HCT116 (cell line): ENCODE measurements around the gene MCF2L2. TPM values are rescaled to one million over a fixed set of nuclear protein-coding genes. Genes with fewer than 3 reads are reported as not detected.

Source experiments
- ATAC-seq: fragments of 200-7000 bp; cut with Tn5 transposase; 2 replicates; pipeline ENCODE4 v1.9.1; 2020; ENCODE audit warnings: mild to moderate bottlenecking, moderate library complexity
- BruUV-seq: library from RNA; stranded (reverse); fragments of 400-500 nt; replicated peaks from 2 replicates; lab custom pipeline; 2021; lab: Mats Ljungman, UMichigan
- CTCF ChIA-PET: fragments of 300-600 bp; sonication (Branson Sonifier 250); formaldehyde crosslinking; loops from one replicate; lab custom pipeline; 2021; ENCODE audit warnings: antibody characterized with exemption; lab: Charles Lee
- POLR2A ChIA-PET: fragments of 300-600, 350-600 bp; sonication (Branson Sonifier 250); formaldehyde crosslinking; loops from one replicate; lab custom pipeline; 2021; ENCODE audit warnings: antibody characterized with exemption; lab: Charles Lee
- RAD21 ChIA-PET, 2 experiments: fragments of 300-600 bp; sonication (Branson Sonifier 250); formaldehyde crosslinking; loops; one replicate each; lab custom pipeline; 2023; ENCODE audit warnings: low total read pairs in 2 of 2; ENCODE audit not compliant: uncharacterized antibody in 2 of 2, unreplicated experiment in 2 of 2, low non-redundant PET in 1 of 2; lab: Charles Lee
- DNase-seq: peaks from one replicate; pipeline ENCODE4 v3.0.0-alpha.2; 2010; ENCODE audit warnings: low read depth, low spot score
- H2AFZ ChIP-seq: fragments of 200-600 bp; shearing (Covaris generic), sonication (generic); 2 replicates; pipeline ENCODE4 v1.6.1; 2017; ENCODE audit warnings: low read depth, mixed run types, mixed read lengths, antibody characterized with exemption, low read length; ENCODE audit not compliant: poor library complexity, severe bottlenecking
- H3K27ac ChIP-seq: 2 replicates; pipeline ENCODE4 v1.5.1; 2012; ENCODE audit warnings: low read depth, low read length
- H3K27me3 ChIP-seq: fragments of 200-600 bp; sonication (generic); 2 replicates; pipeline ENCODE4 v1.6.1; 2016; ENCODE audit warnings: mixed run types, low read length, mixed read lengths; ENCODE audit not compliant: insufficient read depth
- H3K36me3 ChIP-seq, 2 experiments: fragments of 200-500 bp in 1 of 2; fragments of 200-600 bp in 1 of 2; sonication (Bioruptor generic) in 1 of 2; sonication (generic) in 1 of 2; 2 replicates each; pipeline versions ENCODE4 v1.5.1 to v1.6.1; 2014 to 2016; ENCODE audit warnings: low read length in 2 of 2, inconsistent platforms in 1 of 2, mixed read lengths in 1 of 2, mixed run types in 1 of 2; ENCODE audit not compliant: insufficient read depth in 2 of 2, control insufficient read depth in 1 of 2
- H3K4me1 ChIP-seq, 2 experiments: fragments of 200-600 bp in 1 of 2; sonication (generic) in 1 of 2; 2 replicates each; pipeline versions ENCODE4 v1.5.1 to v1.6.1; 2012 to 2017; ENCODE audit warnings: low read length in 2 of 2, inconsistent platforms in 1 of 2, mild to moderate bottlenecking in 1 of 2, mixed read lengths in 1 of 2, mixed run types in 1 of 2, moderate library complexity in 1 of 2; ENCODE audit not compliant: insufficient read depth in 2 of 2, control insufficient read depth in 1 of 2
- H3K4me2 ChIP-seq: fragments of 200-600 bp; sonication (generic); 2 replicates; pipeline ENCODE4 v1.6.1; 2017; ENCODE audit warnings: mixed run types, low read length, mixed read lengths
- H3K4me3 ChIP-seq, 2 experiments: fragments of 200-600 bp in 1 of 2; sonication (generic) in 1 of 2; replicated peaks in 1 of 2; 2 replicates each; pipeline ENCODE4 v1.5.1; 2011 to 2016; ENCODE audit warnings: low read length in 2 of 2, control low read depth in 1 of 2, low read depth in 1 of 2, mild to moderate bottlenecking in 1 of 2, mixed read lengths in 1 of 2, mixed run types in 1 of 2
- H3K79me2 ChIP-seq: fragments of 200-600 bp; sonication (generic); 2 replicates; pipeline ENCODE4 v1.6.1; 2017; ENCODE audit warnings: mild to moderate bottlenecking, mixed run types, low read length, moderate library complexity, mixed read lengths; ENCODE audit not compliant: insufficient read depth
- H3K9ac ChIP-seq: fragments of 200-600 bp; sonication (generic); 2 replicates; pipeline ENCODE4 v1.6.1; 2016; ENCODE audit warnings: low read length, mixed read lengths
- H3K9me2 ChIP-seq: fragments of 200-600 bp; sonication (generic), shearing (Covaris generic); 2 replicates; pipeline ENCODE4 v1.6.1; 2017; ENCODE audit warnings: mixed run types, mild to moderate bottlenecking, moderate library complexity; ENCODE audit not compliant: insufficient read depth
- H3K9me3 ChIP-seq, 2 experiments: fragments of 200-500 bp in 1 of 2; fragments of 200-600 bp in 1 of 2; sonication (Bioruptor generic) in 1 of 2; sonication (generic) in 1 of 2; 2 replicates each; pipeline ENCODE4 v1.6.1; 2014 to 2017; ENCODE audit warnings: low read length in 2 of 2, mixed read lengths in 2 of 2, inconsistent platforms in 1 of 2, low read depth in 1 of 2, mild to moderate bottlenecking in 1 of 2, mixed run types in 1 of 2, moderate library complexity in 1 of 2; ENCODE audit not compliant: control insufficient read depth in 1 of 2, insufficient read depth in 1 of 2
- H4K20me1 ChIP-seq: fragments of 200-600 bp; sonication (generic), shearing (Covaris generic); 2 replicates; pipeline ENCODE4 v1.6.1; 2017; ENCODE audit warnings: mixed run types, mild to moderate bottlenecking, moderate library complexity; ENCODE audit not compliant: insufficient read depth
- CTCF ChIP-seq, 3 experiments: fragments of 200-600 bp in 1 of 3; sonication (generic) in 1 of 3; IDR thresholded peaks in 2 of 3; conservative IDR thresholded peaks in 1 of 3; 2 replicates each; pipeline ENCODE4 v1.5.1; 2012 to 2017; ENCODE audit warnings: low read depth in 2 of 3, low read length in 2 of 3, antibody characterized with exemption in 1 of 3, borderline replicate concordance in 1 of 3, control low read depth in 1 of 3, mild to moderate bottlenecking in 1 of 3, mixed read lengths in 1 of 3, mixed run types in 1 of 3, moderate library complexity in 1 of 3; ENCODE audit not compliant: insufficient read depth in 1 of 3
- EGR1 ChIP-seq: IDR thresholded peaks from 2 replicates; pipeline ENCODE4 v1.6.1; 2012; ENCODE audit warnings: low read depth
- ELF1 ChIP-seq: IDR thresholded peaks from 2 replicates; pipeline ENCODE4 v1.6.1; 2012; ENCODE audit warnings: low read depth, borderline replicate concordance
- FOSL1 ChIP-seq: IDR thresholded peaks from 2 replicates; pipeline ENCODE4 v1.6.1; 2012; ENCODE audit warnings: low read depth
- MAX ChIP-seq: IDR thresholded peaks from 2 replicates; pipeline ENCODE4 v1.6.1; 2012
- POLR2A ChIP-seq: IDR thresholded peaks from 2 replicates; pipeline ENCODE4 v1.7.0; 2011; ENCODE audit warnings: borderline replicate concordance; ENCODE audit not compliant: insufficient read depth, insufficient read length; ENCODE audit errors: extremely low read depth
- RAD21 ChIP-seq: IDR thresholded peaks from 2 replicates; pipeline ENCODE4 v1.6.1; 2012; ENCODE audit warnings: low read depth, mild to moderate bottlenecking
- SRF ChIP-seq: IDR thresholded peaks from 2 replicates; pipeline ENCODE4 v1.6.1; 2012; ENCODE audit warnings: low read depth
- intact Hi-C: fragments of 100-400 bp; cut with micrococcal nuclease; formaldehyde crosslinking; loops from 2 replicates; pipeline ENCODE4 v1.10.0; 2022
- total RNA-seq: library from RNA; stranded (reverse); gene quantifications from one replicate; pipeline ENCODE4 v1.2.1, GENCODE V29; 2021; ENCODE audit not compliant: unreplicated experiment

Gene MCF2L2
- total RNA-seq, 1 experiment from 2014 or later = 1.5 TPM

- RAD21 ChIA-PET = interaction anchor here in 1 of 2 experiments (1.4 kb wide), 1 partner anchor 56 kb away, joined by 4 read pairs; no protein-coding TSS in a partner anchor
- H3K4me3 ChIP-seq = peak overlapping the region; percentile 52 to 62
- H3K9ac ChIP-seq = peak overlapping the region; percentile 42; the same call in 1 of the 2 replicates
- no peaks in the 10 kb centered on the region for H3K9me3 ChIP-seq
- no peak overlapping the region for H3K27ac ChIP-seq
- H3K79me2 ChIP-seq = no peaks in the 10 kb centered on the region
- no peaks in the 10 kb centered on the region for H3K36me3 ChIP-seq
- H3K27me3 ChIP-seq = no peaks in the 10 kb centered on the region
- H3K4me1 ChIP-seq = peaks cover 6 to 10% of the 10 kb centered on the region in 2 experiments; a peak in 2 of 4 replicates
- peak overlapping the region; percentile 67 for H2AFZ ChIP-seq
- ATAC-seq = peak; percentile 86
- DNase-seq = no peak
- no peaks in the 10 kb centered on the region for H3K9me2 ChIP-seq
- POLR2A ChIA-PET = interaction anchor here (0.9 kb wide), 1 partner anchor 17 kb away, joined by 3 read pairs; the partner anchor contains the start of gene LAMP3
- TF ChIP-seq SRF (no peak), FOSL1 (no peak), RAD21 (peak; percentile 31; the same call in 1 of the 2 replicates), EGR1 (peak; percentile 88), MAX (peak; percentile 28; the same call in 1 of the 2 replicates), POLR2A (no peak), ELF1 (no peak), CTCF (IDR thresholded peaks at IDR 0.05 in 2 of 3, conservative IDR thresholded peaks at IDR 0.05 in 1 of 3; ENCODE audit: borderline replicate concordance in 1 of 3, insufficient read depth in 1 of 3, low read depth in 2 of 3, low read length in 2 of 3) (peak; percentile 23 to 38 (median 31); a peak in 3 of 6 replicates)
- no peaks in the 10 kb centered on the region for H4K20me1 ChIP-seq
- CTCF ChIA-PET = interaction anchor here (0.8 to 2.2 kb wide), 7 partner anchors 10 to 465 kb away, joined by 4 to 11 read pairs (median 5); no protein-coding TSS in a partner anchor
- BruUV-seq = no TSS peak
- peak overlapping the region; percentile 92 for H3K4me2 ChIP-seq
- intact Hi-C loops = loop anchor here (1.0 kb wide), 1 partner anchor 57 kb away; no protein-coding TSS in a partner anchor
Measured at GRCh38 chr3:183178833-183179549, 249.4 kb downstream of the MCF2L2 start.
